ES-I3 (cell line): ENCODE measurements around the gene KDM4C.

Experiments
- H3K36me3 ChIP-seq: 2 replicates; pipeline ENCODE4 v1.6.1; 2013; ENCODE audit warnings: mild to moderate bottlenecking, low read length, control low read depth, moderate library complexity; ENCODE audit not compliant: insufficient read depth
- H3K4me1 ChIP-seq: 2 replicates; pipeline ENCODE4 v1.6.1; 2013; ENCODE audit warnings: mild to moderate bottlenecking, control low read depth, low read length; ENCODE audit not compliant: insufficient read depth
- H3K9ac ChIP-seq: 2 replicates; pipeline ENCODE4 v1.6.1; 2013; ENCODE audit warnings: low read depth, mild to moderate bottlenecking, low read length, moderate library complexity
- H3K9me3 ChIP-seq: 2 replicates; pipeline ENCODE4 v1.6.1; 2013; ENCODE audit warnings: mild to moderate bottlenecking, low read length, moderate library complexity; ENCODE audit not compliant: control insufficient read depth, insufficient read depth

KDM4C gene

DNA sequence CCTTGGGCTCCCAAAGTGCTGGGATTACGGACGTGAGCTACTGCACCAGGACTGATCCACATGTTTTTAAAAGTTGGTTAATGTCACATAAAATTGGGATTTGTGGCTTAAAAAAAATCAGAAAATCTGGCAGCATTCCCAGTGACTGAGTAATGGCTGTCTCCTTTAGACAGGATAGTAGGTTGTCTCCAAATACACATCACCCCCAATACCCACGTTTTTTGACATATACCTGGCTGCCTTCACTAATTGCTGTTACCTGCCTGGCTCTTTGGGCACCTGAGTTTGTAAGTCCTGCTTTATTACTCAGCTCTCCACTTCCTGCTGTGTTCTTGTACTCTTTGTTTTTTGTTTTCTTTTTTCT is 84.8 kb downstream of the KDM4C start:
- Histone ChIP-seq H3K9me3 (no peaks in the 10 kb centered on the region), H3K4me1 (no peaks in the 10 kb centered on the region), H3K36me3 (no peaks in the 10 kb centered on the region), H3K9ac (no peak overlapping the region)

- H3K9ac ChIP-seq: no peak overlapping the region
- H3K36me3 ChIP-seq: no peaks in the 10 kb centered on the region
- H3K9me3 ChIP-seq: no peaks in the 10 kb centered on the region
- no peaks in the 10 kb centered on the region for H3K4me1 ChIP-seq
Measured at GRCh38 chr9:6843742-6844141, 86.0 kb downstream of the KDM4C start.

- H3K9me3 ChIP-seq: no peaks in the 10 kb centered on the region
- no peak overlapping the region for H3K9ac ChIP-seq
- H3K36me3 ChIP-seq: no peaks in the 10 kb centered on the region
- H3K4me1 ChIP-seq: no peaks in the 10 kb centered on the region
Measured at GRCh38 chr9:6844267-6844666, 86.5 kb downstream of the KDM4C start.

DNA sequence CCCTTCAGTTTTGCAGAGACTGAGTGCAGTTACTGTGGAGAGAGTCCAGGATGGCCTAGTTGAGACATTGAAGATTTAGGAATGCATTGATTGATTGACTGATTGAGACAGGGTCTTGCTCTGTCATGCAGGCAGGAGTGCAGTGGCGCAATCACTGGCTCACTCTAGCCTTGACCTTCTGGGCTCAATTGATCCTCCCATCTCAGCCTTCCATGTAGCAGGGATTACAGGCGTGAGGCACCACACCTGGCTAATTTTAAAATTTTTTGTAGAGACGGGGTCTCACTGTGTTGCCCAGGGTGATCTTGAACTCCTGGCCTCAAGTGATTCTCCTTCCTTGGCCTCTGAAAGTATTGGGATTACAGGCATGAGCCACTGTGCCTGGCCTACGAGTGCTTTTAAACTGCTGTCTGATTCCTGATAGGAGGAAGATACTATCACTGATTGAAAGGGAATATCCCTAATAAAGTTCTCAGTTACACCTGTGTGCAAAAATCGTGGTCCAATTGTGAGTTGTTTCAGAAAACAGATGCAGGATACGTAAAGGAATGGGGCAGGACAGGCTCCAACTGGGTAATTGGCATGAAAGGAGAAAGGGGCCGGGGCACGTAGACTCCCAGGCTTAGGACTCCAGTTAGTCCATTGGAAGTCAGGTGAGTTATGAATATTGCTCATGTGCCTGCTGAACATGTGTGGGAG is 87.5 kb downstream of the KDM4C start:
- H3K36me3 ChIP-seq: no peaks in the 10 kb centered on the region
- no peaks in the 10 kb centered on the region for H3K9me3 ChIP-seq
- H3K4me1 ChIP-seq: no peaks in the 10 kb centered on the region
- H3K9ac ChIP-seq: no peak overlapping the region

GRCh38 chr9:6845880-6846279 is 88.1 kb downstream of the KDM4C start:
- no peaks in the 10 kb centered on the region for H3K4me1 ChIP-seq
- no peak overlapping the region for H3K9ac ChIP-seq
- no peaks in the 10 kb centered on the region for H3K36me3 ChIP-seq
- H3K9me3 ChIP-seq: no peaks in the 10 kb centered on the region

DNA sequence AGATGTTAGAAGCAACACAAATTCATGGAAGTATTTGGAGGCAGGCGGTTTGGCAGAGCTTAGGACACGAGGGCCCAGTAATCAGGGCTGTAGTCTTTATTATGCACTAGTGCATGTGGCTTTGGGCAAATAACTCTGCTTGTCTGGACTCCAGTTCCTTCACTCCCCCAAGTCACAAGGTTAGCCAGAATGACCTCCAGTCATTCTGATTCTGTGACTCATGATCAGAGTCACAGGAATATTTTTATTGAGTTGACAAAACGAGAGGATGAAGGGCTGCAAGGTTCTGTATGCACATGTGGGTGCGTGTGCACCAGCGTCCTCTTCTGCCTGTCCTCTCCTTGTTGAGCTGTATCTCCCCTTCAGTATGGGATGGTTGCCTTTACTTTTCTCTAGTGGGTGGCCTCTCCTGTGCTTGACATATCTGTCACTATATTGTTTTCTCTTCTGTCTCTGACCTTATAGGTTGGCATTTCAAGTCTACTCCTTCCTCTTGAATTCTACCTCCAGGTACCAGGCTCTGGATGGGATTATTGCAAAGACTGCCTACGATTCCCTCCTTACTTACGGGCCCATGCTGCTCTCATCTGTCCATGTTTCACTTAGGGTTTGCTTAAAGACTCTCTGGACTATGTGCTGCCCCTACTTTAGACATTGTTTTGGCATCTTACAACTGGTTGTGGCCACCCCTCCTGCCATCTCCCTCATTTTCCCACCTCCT is 94.6 kb downstream of the KDM4C start:
- no peaks in the 10 kb centered on the region for H3K4me1 ChIP-seq
- no peaks in the 10 kb centered on the region for H3K9me3 ChIP-seq

GRCh38 chr9:6855860-6856259 is 98.1 kb downstream of the KDM4C start:
- no peaks in the 10 kb centered on the region for H3K9me3 ChIP-seq
- no peak overlapping the region for H3K9ac ChIP-seq
- H3K36me3 ChIP-seq: no peaks in the 10 kb centered on the region
- H3K4me1 ChIP-seq: no peaks in the 10 kb centered on the region

More for the DNA sequence above, 94.6 kb downstream of the KDM4C start:
- Histone ChIP-seq H3K9ac (no peak overlapping the region), H3K36me3 (no peaks in the 10 kb centered on the region)

DNA sequence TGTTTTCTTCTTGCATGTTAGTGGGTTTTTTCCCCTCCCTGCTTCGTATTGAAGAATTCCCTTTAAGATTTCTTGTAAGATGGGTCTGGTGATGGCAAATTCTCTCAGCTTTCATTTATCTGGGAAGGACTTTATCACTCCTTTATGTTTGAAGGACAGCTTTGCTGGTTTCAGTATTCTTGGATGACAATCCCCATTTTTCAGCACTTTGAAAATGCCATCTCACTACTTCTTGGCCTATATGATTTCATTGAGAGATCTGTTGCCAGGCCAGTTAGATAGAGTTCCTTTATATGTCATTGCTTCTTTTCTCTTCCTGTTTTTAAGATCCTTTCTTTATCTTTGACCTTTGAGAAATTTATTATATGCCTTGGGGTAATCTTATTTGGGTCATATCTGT is 106.3 kb downstream of the KDM4C start:
- Histone ChIP-seq H3K9me3 (peaks cover 11% of the 10 kb centered on the region), H3K9ac (no peak overlapping the region), H3K4me1 (peaks cover 7% of the 10 kb centered on the region), H3K36me3 (no peaks in the 10 kb centered on the region)

- H3K9ac ChIP-seq: peak overlapping the region; percentile 10; the same call in 1 of the 2 replicates
- H3K36me3 ChIP-seq: no peaks in the 10 kb centered on the region
- H3K4me1 ChIP-seq: peaks cover 30% of the 10 kb centered on the region
- H3K9me3 ChIP-seq: peaks cover 5% of the 10 kb centered on the region
Measured at GRCh38 chr9:6869081-6869948, 111.5 kb downstream of the KDM4C start.

DNA sequence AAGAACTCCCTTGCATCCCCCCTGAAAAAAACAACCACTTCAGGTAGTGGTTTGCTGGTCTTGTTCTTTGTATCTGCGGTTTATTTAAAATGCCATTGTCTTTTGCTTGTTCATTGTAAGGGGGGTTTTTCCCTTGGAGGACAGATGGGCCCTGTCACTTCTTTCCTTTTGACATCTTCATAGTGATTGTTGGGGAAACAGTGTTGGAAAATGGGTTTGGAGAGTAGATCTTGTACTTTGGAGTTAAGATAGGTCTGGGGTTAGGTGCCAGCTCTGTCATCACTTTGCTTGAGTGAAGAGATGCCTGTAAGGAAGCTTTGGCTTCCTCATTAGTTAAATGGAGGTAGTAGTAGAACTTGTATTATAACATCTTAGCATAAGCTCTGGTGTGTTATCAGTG is 112.4 kb downstream of the KDM4C start:
- Histone ChIP-seq H3K36me3 (no peaks in the 10 kb centered on the region), H3K4me1 (peaks cover 30% of the 10 kb centered on the region), H3K9ac (no peak overlapping the region), H3K9me3 (no peaks in the 10 kb centered on the region)

DNA sequence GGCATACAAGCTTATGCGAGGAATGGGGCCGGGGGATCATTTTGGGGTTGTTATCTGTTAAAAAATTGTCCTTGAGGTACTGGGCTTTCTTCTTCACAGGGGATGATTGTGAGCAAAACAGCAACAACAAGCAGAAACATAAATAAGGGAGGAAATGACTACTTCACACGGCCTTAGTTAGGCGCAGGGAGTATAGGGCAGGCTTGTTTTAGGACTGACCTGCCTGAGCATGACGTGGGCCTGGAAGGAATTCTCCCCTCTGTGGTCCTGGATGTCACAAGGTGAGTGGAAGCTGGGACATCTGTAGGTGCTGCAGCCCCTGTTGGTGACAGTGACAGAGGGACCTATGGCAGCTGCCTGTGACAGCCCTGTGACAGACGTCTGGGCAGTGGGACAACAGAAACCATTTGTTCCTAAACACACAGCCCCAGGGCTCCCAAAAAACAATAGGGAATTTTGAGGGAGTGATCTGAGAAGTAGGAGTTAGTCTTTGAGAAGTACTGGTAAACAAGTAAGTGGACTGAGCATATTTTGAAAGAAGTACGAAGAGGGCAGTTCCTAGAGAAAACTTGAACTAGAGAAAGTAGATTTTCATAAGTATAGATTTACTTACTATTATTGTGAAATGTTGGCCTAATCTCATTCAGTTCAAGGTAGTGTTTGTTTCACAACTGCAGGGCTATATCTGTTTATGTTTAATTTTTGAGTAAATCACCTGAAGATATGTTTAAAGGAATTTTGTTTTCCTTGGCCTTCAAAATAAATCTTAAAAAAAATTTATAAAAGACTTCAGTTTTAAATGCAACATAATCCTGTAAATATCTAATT is 113.1 kb downstream of the KDM4C start:
- no peak overlapping the region for H3K9ac ChIP-seq
- H3K9me3 ChIP-seq: no peaks in the 10 kb centered on the region
- H3K36me3 ChIP-seq: no peaks in the 10 kb centered on the region; the same call in 1 of the 2 replicates
- H3K4me1 ChIP-seq: peaks cover 30% of the 10 kb centered on the region

GRCh38 chr9:6873857-6874256 is 116.1 kb downstream of the KDM4C start:
- Histone ChIP-seq H3K4me1 (peaks cover 24% of the 10 kb centered on the region), H3K9ac (no peak overlapping the region)

GRCh38 chr9:6876195-6876894 is 118.6 kb downstream of the KDM4C start:
- Histone ChIP-seq H3K9me3 (no peaks in the 10 kb centered on the region; the same call in 1 of the 2 replicates), H3K9ac (no peak overlapping the region), H3K36me3 (no peaks in the 10 kb centered on the region; the same call in 1 of the 2 replicates), H3K4me1 (peaks cover 3% of the 10 kb centered on the region; the same call in 1 of the 2 replicates)

More at GRCh38 chr9:6873857-6874256, 116.1 kb downstream of the KDM4C start:
- Histone ChIP-seq H3K36me3 (no peaks in the 10 kb centered on the region; the same call in 1 of the 2 replicates), H3K9me3 (no peaks in the 10 kb centered on the region; the same call in 1 of the 2 replicates)
